ENCODE data around the gene SDF4. TPM values are rescaled to one million over a fixed set of nuclear protein-coding genes. Genes with fewer than 3 reads are reported as not detected.

Gene SDF4
- total and polyA plus RNA-seq, 2 of the 13 experiments (the other 11 are each of a cell fraction or from before 2014, with no cell fraction given): 80.8 to 107 TPM

DNA sequence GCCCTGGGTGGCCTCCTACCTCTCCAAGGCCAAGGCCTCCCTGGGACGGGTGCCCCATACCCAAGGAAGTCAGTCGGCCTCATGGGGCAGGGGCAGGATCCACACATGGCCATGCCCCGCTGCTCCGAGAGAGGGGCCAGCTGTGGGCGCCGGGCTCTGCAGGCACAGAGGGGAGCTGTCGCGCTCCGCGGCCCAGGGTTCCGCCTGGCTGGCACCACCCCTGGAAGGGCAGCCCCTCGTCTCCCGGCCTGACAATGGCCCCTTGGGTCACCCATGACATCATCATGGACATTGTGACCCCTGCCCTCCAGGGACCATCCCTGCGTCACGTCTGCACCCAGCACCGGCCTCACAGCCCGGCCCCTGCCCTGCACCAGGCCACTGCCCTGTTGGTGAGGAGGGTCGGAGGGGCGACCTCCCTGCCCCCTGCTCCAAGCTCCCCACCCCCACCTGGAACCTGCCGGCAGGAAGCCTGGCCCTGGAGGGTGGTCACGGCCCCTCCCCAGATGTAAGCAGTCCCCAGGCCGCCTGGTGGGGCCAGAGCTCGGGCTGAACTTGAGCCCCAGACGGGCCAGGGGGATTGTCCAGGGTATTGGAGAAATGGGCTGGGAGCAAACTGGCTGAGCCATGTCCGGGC, 52.3 kb downstream of the SDF4 start:
- ChIA-PET CTCF (ENCODE audit: low intra/inter-chr PET ratio, low total read pairs) (no interaction called here), POLR2A (interaction anchor here (1.4 kb wide), 1 partner anchor 14 kb away, joined by 6 read pairs; no protein-coding TSS in a partner anchor)
- WGBS (ENCODE audit: low lambda C conversion rate): 13% methylated on average over 4 of the region's 25 CpGs
- Histone ChIP-seq H3K4me1 (ENCODE audit: insufficient read depth, low read length) (peaks cover 10% of the 10 kb centered on the region), H3K27ac (ENCODE audit: extremely low read length, insufficient read depth, low read length) (no peak overlapping the region), H2AFZ (ENCODE audit: low read length) (no peak overlapping the region), H3K36me3 (replicated peaks in 1 of 2; ENCODE audit: control insufficient read depth in 1 of 2, insufficient read depth in 2 of 2, low read length in 2 of 2) (no peaks in the 10 kb centered on the region), H3K4me3 (replicated peaks in 1 of 3; ENCODE audit: insufficient read depth in 1 of 3, low read depth in 2 of 3, low read length in 3 of 3) (no peak overlapping the region; a peak in 1 of 6 replicates), H3K27me3 (ENCODE audit: control insufficient read depth in 1 of 2, insufficient read depth in 2 of 2, low read length in 2 of 2) (peaks cover 26 to 91% of the 10 kb centered on the region in 2 experiments), H3K9me3 (ENCODE audit: low read length) (no peaks in the 10 kb centered on the region), H4K20me1 (ENCODE audit: insufficient read depth, low read length) (no peaks in the 10 kb centered on the region), H3K79me2 (ENCODE audit: insufficient read depth, low read length) (no peaks in the 10 kb centered on the region), H3K9ac (ENCODE audit: insufficient read depth, low read depth, low read length) (no peak overlapping the region), H3K4me2 (ENCODE audit: low read depth, low read length) (no peak overlapping the region)
- intact Hi-C loops (cut with micrococcal nuclease; ENCODE audit: unreplicated experiment) (loop anchor here (10.0 kb wide), 1 partner anchor 55 kb away; the partner anchor contains the start of genes B3GALT6 and SDF4), in situ Hi-C loops (cut with HindIII; ENCODE audit: extremely low pct_ligation_motif_present, low pct_unique_long_range_greater_than_20kb) (no loop called here)
- DNase-seq (ENCODE audit: low spot score) (no peak), ATAC-seq (peak; percentile 6; the same call in 1 of the 3 replicates), FAIRE-seq (no peak)
- TF ChIP-seq CREB1 (IDR thresholded peaks at IDR 0.05): peak; percentile 66
- no peak for TF ChIP-seq CREB1 (CRISPR knock-in tag; IDR thresholded peaks at IDR 0.05)
- 0 out of 2 replicates have a peak, but pooled peaks have one; percentile 5 for TF ChIP-seq NR2C2 (CRISPR knock-in tag; IDR thresholded peaks at IDR 0.05; ENCODE audit: borderline replicate concordance)
- TF ChIP-seq, protein P1, sequence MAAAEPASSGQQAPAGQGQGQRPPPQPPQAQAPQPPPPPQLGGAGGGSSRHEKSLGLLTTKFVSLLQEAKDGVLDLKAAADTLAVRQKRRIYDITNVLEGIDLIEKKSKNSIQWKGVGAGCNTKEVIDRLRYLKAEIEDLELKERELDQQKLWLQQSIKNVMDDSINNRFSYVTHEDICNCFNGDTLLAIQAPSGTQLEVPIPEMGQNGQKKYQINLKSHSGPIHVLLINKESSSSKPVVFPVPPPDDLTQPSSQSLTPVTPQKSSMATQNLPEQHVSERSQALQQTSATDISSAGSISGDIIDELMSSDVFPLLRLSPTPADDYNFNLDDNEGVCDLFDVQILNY (CRISPR knock-in tag; conservative IDR thresholded peaks at IDR 0.05): no peak
- peak; percentile 46; the same call in 1 of the 2 replicates for TF ChIP-seq ZBTB21 (CRISPR knock-in tag; IDR thresholded peaks at IDR 0.05)
- TF ChIP-seq, protein P2, sequence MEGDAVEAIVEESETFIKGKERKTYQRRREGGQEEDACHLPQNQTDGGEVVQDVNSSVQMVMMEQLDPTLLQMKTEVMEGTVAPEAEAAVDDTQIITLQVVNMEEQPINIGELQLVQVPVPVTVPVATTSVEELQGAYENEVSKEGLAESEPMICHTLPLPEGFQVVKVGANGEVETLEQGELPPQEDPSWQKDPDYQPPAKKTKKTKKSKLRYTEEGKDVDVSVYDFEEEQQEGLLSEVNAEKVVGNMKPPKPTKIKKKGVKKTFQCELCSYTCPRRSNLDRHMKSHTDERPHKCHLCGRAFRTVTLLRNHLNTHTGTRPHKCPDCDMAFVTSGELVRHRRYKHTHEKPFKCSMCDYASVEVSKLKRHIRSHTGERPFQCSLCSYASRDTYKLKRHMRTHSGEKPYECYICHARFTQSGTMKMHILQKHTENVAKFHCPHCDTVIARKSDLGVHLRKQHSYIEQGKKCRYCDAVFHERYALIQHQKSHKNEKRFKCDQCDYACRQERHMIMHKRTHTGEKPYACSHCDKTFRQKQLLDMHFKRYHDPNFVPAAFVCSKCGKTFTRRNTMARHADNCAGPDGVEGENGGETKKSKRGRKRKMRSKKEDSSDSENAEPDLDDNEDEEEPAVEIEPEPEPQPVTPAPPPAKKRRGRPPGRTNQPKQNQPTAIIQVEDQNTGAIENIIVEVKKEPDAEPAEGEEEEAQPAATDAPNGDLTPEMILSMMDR (CRISPR knock-in tag; IDR thresholded peaks at IDR 0.05): 0 out of 2 replicates have a peak, but pooled peaks have one; percentile 15
- 0 out of 2 replicates have a peak, but pooled peaks have one; percentile 21 for TF ChIP-seq HOXA3 (CRISPR knock-in tag; IDR thresholded peaks at IDR 0.05)
- TF ChIP-seq ATF7 (IDR thresholded peaks at IDR 0.05): peak; percentile 64
- no peak for TF ChIP-seq ATF7 (CRISPR knock-in tag; IDR thresholded peaks at IDR 0.05)
- TF ChIP-seq KAT7 (CRISPR knock-in tag; IDR thresholded peaks at IDR 0.05; ENCODE audit: borderline replicate concordance): no peak
- no TSS peak for BruUV-seq (replicated peaks)
